Measurements from ENCODE around the gene ANKRD16.
"Not testable (repeated sequence)": the region's sequence is repeated elsewhere in the genome, so short reads cannot be mapped to it uniquely, and the experiment has no call there.

Gene ANKRD16

GRCh38 chr10:5871596-5871995 lies 18.1 kb downstream of the ANKRD16 start:
- DNase-seq, result no peak

- DNase-seq, result no peak
Measured at GRCh38 chr10:5869156-5869555, 20.5 kb downstream of the ANKRD16 start.

- not testable (repeated sequence) for DNase-seq
Measured at GRCh38 chr10:5868383-5868782, 21.3 kb downstream of the ANKRD16 start.

GRCh38 chr10:5867091-5867615 lies 22.5 kb downstream of the ANKRD16 start:
- not testable (repeated sequence) for DNase-seq

- not testable (repeated sequence) for DNase-seq
Measured at GRCh38 chr10:5866451-5867081, 23.1 kb downstream of the ANKRD16 start.

- DNase-seq, result not testable (repeated sequence)
Measured at GRCh38 chr10:5862981-5863685, 26.6 kb downstream of the ANKRD16 start.

- DNase-seq, result no peak
Measured at GRCh38 chr10:5862360-5862961, 27.2 kb downstream of the ANKRD16 start.

GRCh38 chr10:5860066-5860465 lies 29.6 kb downstream of the ANKRD16 start:
- no peak for DNase-seq

GRCh38 chr10:5858811-5859210 lies 30.9 kb downstream of the ANKRD16 start:
- no peak for DNase-seq

GRCh38 chr10:5856701-5857004 lies 33.0 kb downstream of the ANKRD16 start:
- DNase-seq, result no peak

GRCh38 chr10:5855979-5856700 lies 33.6 kb downstream of the ANKRD16 start:
- DNase-seq, result no peak

GRCh38 chr10:5854131-5854475 lies 35.6 kb downstream of the ANKRD16 start:
- DNase-seq, result no peak

GRCh38 chr10:5846667-5847066 lies 43.0 kb downstream of the ANKRD16 start:
- not testable (repeated sequence) for DNase-seq

- no peak for DNase-seq
Measured at GRCh38 chr10:5844345-5845055, 45.2 kb downstream of the ANKRD16 start.

- DNase-seq, result no peak
Measured at GRCh38 chr10:5843686-5844344, 45.9 kb downstream of the ANKRD16 start.

GRCh38 chr10:5841965-5842364 lies 47.7 kb downstream of the ANKRD16 start:
- no peak for DNase-seq

GRCh38 chr10:5840314-5841307 lies 49.1 kb downstream of the ANKRD16 start:
- peak; percentile 51 for DNase-seq

- not testable (repeated sequence) for DNase-seq
Measured at GRCh38 chr10:5836181-5836580, 53.5 kb downstream of the ANKRD16 start.

- no peak for DNase-seq
Measured at GRCh38 chr10:5835446-5836095, 54.1 kb downstream of the ANKRD16 start.

GRCh38 chr10:5833814-5834213 lies 55.9 kb downstream of the ANKRD16 start:
- DNase-seq, result no peak

Data from eye (tissue), 1 donor.